CD4-positive, alpha-beta T cell treated with Interleukin-21 for 1 hour (primary cell): ENCODE measurements around the gene SF3B3.
"Not testable (repeated sequence)": the region's sequence is repeated elsewhere in the genome, so short reads cannot be mapped to it uniquely, and the experiment has no call there.

Experiments
- DNase-seq: peaks from one replicate; pipeline ENCODE4 v3.0.0-alpha.2; 2020

Gene SF3B3

DNA sequence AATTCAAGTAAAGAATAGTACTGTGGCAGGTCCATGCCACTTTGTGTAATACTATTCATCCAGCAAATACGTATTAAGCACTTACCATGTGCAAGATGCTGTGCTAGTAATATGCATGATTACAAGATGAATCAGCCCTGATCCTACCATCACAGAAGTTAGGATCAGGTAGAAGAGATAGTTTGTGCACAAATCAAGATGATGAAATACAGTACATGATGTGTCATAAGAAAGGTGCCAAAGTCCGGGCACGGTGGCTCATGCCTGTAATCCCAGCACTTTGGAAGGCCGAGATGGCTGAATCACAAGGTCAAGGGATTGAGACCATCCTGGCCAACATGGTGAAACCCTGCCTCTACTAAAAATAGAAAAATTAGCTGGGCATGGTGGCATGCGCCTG, 11.2 kb upstream of the SF3B3 start:
- DNase-seq = no peak

- peak; percentile 56 for DNase-seq
These were observed 2.9 kb upstream of the SF3B3 start for GRCh38 chr16:70520612-70521297.

- DNase-seq = peak; percentile 18
These were observed 1.2 kb upstream of the SF3B3 start for GRCh38 chr16:70522216-70523075.

GRCh38 chr16:70523076-70523742, 407 bp upstream of the SF3B3 start, which contains the start of gene COG4:
Gene COG4 (minus strand): TSS chr16:70523554. CDS start chr16:70523543, 11 bp downstream.
- peak; percentile 92 for DNase-seq

DNA sequence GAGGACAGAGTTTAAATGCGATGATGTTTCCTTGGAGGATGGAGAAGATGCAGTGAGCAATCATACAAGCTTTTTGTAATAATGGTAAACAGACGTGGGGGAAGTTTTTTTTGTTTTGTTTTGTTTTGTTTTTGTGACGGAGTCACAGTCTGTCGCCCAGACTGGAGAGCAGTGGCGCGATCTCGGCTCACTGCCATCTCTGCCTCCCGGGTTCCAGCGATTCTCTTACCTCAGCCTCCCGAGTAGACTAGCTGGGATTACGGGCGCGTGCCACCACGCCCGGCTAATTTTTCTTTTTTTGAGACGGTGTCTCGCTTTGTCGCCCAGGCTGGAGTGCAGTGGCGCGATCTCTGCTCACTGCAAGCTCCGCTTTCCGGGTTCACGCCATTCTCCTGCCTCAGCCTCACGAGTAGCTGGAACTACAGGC, 796 bp downstream of the SF3B3 start:
- DNase-seq = peak; percentile 53

DNA sequence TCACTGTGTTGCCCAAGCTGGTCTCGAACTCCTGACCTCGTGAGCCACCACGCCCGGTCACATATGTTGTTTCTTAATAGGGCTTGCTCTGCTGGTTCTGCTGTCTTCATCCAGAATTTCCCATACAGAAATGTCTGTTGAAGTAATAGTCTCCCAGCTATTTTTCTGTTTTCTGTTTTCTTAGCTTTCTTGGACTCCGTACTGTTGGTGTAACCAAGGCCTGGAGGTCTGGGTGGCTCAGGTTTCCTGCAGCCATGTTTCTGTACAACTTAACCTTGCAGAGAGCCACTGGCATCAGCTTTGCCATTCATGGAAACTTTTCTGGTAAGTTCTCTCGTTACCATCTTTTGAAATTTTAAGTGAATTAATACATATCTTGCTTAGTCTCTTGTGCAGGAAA, 2.8 kb downstream of the SF3B3 start:
- no peak for DNase-seq

GRCh38 chr16:70527315-70527996, 3.8 kb downstream of the SF3B3 start:
- no peak for DNase-seq

- peak; percentile 51 for DNase-seq
These were observed 5.6 kb downstream of the SF3B3 start for GRCh38 chr16:70529051-70529777.

GRCh38 chr16:70529954-70530353, 6.3 kb downstream of the SF3B3 start:
- DNase-seq = not testable (repeated sequence)

DNA sequence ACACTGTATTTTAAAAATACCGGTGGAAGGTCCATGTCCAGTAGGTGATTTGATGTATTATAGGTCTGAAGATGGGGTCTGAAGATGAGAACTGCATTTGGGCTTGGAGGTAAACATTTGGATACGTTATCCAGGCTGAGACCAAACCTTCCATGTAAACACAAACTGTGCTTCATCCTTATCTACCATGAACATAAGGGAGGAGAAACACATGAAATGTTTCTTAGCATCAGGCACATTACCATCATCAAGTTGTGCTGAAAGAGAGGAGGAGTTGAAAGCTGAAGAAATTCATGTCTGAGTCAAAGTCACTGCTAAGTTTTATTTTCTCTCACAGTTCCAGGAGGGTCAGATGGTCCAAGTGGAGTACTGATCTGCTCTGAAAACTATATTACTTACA, 11.4 kb downstream of the SF3B3 start:
- DNase-seq = no peak

DNA sequence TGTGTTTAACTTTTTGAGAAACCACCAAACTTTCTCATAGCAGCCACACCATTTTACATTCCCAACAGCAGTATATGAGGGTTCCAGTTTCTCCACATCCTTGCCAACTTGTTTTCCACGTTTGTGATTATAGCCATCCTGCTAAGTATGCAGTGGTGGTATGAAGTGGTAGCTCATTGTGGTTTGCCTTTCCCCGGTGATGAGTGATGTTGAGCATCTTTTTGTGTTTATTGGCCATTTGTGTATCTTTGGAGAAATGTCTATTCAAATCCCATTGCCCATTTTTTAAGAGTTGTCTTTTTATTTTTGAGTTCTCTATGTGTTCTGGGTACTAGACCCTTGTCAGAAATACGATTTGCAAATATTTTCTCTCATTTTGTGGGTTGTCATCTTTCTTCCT, 17.4 kb downstream of the SF3B3 start:
- no peak for DNase-seq

- no peak for DNase-seq
These were observed 20.9 kb downstream of the SF3B3 start for GRCh38 chr16:70544548-70544947.

DNA sequence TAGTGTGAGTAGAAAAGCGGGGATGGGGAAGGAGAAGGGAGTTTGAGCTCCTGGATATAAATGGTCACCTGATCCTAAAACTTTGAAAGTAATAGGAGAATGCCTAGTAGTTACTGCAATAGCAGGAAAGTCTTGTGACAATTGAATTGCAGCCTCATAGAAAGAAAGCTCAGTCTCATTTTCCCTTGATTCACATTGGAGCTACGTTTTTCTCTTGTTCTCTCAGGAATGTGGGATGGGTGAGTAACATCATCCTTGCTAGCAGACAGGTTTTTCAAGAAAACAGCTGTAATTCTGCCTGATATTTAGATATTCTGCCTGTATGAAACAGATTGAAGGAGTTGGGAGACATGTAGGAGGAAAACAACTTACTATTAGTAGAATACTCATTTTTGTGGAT, 25.3 kb downstream of the SF3B3 start:
- DNase-seq = no peak

DNA sequence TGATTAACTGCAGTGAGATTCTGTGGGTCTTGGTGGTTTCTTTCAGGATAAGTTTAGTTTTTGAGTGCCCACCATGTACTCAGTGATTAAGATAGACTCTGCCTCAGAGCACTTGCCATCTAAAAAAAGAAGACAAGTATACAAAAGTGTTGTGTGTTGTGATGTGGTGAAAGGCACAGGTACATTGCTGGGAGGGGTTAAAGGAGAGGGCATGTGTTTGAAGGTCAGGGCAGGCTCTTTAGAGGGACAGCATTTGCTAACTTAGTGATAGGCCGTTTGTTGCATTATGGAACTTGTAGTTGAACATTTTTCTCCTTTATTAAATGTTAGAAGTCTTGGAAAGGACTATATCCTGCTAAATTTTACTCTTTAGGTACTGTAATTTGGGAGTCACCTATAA, 26.5 kb downstream of the SF3B3 start:
- DNase-seq = no peak

- no peak for DNase-seq
These were observed 28.2 kb downstream of the SF3B3 start for GRCh38 chr16:70551788-70552187.

DNA sequence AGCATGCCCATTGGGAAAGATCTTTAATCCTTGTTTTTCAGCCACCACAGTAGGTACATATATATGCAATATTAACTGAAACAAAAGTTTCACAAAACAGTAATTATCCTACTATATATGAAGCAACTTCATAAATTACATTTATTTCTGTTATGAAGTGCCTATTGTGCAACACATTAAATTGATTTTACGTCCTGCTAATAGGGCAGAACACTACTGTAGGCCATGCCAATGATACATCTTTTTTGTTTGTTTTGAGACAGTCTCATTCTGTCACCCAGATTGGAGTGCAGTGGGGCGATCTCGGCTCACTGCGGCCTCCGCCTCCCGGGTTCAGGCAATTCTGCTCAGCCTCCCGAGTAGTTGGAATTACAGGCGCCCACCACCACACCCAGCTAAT, 29.1 kb downstream of the SF3B3 start:
- DNase-seq = no peak

- no peak for DNase-seq
These were observed 30.0 kb downstream of the SF3B3 start for GRCh38 chr16:70553645-70554044.

- DNase-seq = no peak
These were observed 32.4 kb downstream of the SF3B3 start for GRCh38 chr16:70556063-70556462.

- DNase-seq = no peak
These were observed 38.0 kb downstream of the SF3B3 start for GRCh38 chr16:70561623-70562022.

DNA sequence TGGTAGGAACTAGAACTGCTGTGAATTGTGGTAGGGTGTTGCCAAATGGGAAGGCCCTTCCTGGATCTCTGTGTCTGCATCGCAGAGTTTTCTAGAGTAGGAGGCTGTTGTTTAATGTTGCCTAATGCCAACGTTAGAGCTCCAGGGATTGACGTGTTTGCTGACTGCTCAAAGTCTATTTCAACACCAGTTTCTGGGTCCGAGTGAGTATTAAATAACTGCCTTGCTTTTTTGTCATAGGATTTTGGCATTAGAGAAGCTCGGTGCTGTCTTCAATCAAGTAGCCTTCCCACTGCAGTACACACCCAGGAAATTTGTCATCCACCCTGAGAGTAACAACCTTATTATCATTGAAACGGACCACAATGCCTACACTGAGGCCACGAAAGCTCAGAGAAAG, 40.0 kb downstream of the SF3B3 start:
- no peak for DNase-seq

DNA sequence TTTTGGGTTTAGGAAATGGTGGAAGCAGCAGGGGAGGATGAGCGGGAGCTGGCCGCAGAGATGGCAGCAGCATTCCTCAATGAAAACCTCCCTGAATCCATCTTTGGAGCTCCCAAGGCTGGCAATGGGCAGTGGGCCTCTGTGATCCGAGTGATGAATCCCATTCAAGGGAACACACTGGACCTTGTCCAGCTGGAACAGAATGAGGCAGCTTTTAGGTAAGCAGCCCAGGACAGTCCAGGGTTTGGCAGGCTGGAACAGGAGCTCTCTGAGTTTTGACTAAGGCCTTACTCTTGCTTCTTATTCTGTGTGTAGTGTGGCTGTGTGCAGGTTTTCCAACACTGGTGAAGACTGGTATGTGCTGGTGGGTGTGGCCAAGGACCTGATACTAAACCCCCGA, 41.4 kb downstream of the SF3B3 start:
- no peak for DNase-seq

DNA sequence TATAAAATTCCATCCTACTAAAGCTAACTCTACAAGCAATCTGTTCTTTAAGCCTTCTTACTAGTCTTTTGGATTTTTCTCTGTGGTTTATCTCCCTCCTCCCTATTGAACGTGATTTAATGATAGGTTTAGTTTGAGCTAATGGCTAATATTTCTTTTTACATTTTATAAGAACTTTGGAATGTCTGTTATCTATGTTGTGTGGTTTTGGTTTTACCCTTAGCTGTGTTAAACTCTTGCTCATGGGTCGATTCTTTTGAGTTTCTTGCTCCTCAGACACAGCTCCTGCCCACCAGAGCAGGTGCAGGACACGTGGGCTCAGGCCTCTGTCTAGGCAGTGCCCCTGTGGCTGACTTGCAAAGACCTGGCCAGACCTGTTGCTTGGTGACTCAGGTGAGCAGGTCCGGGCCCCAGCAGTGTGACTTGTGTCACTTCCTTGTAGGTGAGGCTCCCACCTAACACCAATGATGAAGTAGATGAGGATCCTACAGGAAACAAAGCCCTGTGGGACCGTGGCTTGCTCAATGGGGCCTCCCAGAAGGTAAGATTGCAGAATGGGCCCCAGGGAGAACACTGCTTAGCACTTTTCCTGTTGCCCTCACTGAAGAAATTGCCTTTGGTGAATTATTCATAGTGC, 45.1 kb downstream of the SF3B3 start:
- no peak for DNase-seq
